GM18507 (cell line): ENCODE results near the gene XPC.

ENCODE experiments used
- DNase-seq: peaks from one replicate; pipeline ENCODE4 v3.0.0; 2011; ENCODE audit warnings: low read depth; ENCODE audit not compliant: insufficient read length; ENCODE audit errors: extremely low spot score
- FAIRE-seq: peaks from 2 replicates; lab custom pipeline; 2011; peaks lifted over from hg19 to GRCh38; lab: Jason Lieb, UNC

Gene XPC

GRCh38 chr3:14152233-14152962 lies 26.0 kb downstream of the XPC start:
- DNase-seq (no peak), FAIRE-seq (no peak)

- FAIRE-seq (no peak), DNase-seq (no peak)
Observed at GRCh38 chr3:14151471-14152083, 26.8 kb downstream of the XPC start.

- DNase-seq = no peak
- FAIRE-seq = no peak
Observed at GRCh38 chr3:14150491-14151230, 27.7 kb downstream of the XPC start.

GRCh38 chr3:14150078-14150477 lies 28.3 kb downstream of the XPC start:
- FAIRE-seq = no peak
- no peak for DNase-seq

GRCh38 chr3:14148041-14148985 lies 30.1 kb downstream of the XPC start:
- DNase-seq (no peak), FAIRE-seq (no peak)

GRCh38 chr3:14147617-14148016 lies 30.8 kb downstream of the XPC start:
- FAIRE-seq (no peak), DNase-seq (no peak)

- FAIRE-seq = no peak
Observed at GRCh38 chr3:14147066-14147435, 31.4 kb downstream of the XPC start.

GRCh38 chr3:14146381-14147065 lies 31.9 kb downstream of the XPC start:
- DNase-seq (no peak), FAIRE-seq (no peak)

More at GRCh38 chr3:14147066-14147435, 31.4 kb downstream of the XPC start:
- DNase-seq = no peak

GRCh38 chr3:14145670-14146380 lies 32.6 kb downstream of the XPC start:
- FAIRE-seq (no peak), DNase-seq (no peak)

- no peak for FAIRE-seq
- no peak for DNase-seq
Observed at GRCh38 chr3:14145236-14145635, 33.2 kb downstream of the XPC start.

- FAIRE-seq = peak; percentile 78
Observed at GRCh38 chr3:14144423-14145075, 33.9 kb downstream of the XPC start.

GRCh38 chr3:14143271-14144225 lies 34.9 kb downstream of the XPC start:
- DNase-seq (no peak), FAIRE-seq (no peak)

More at GRCh38 chr3:14144423-14145075, 33.9 kb downstream of the XPC start:
- peak; percentile 73 for DNase-seq

- no peak for FAIRE-seq
- DNase-seq = no peak
Observed at GRCh38 chr3:14142567-14143270, 35.7 kb downstream of the XPC start.

GRCh38 chr3:14141602-14142341 lies 36.6 kb downstream of the XPC start:
- no peak for FAIRE-seq
- DNase-seq = no peak

- FAIRE-seq (no peak), DNase-seq (no peak)
Observed at GRCh38 chr3:14141144-14141543, 37.3 kb downstream of the XPC start.

GRCh38 chr3:14140668-14141067 lies 37.7 kb downstream of the XPC start:
- DNase-seq = no peak
- no peak for FAIRE-seq
